Activated B cell treated with CpG ODN at 0.5 μM for 24 hours (primary cell): ENCODE data around the gene ADAM8. TPM values are rescaled to one million over a fixed set of nuclear protein-coding genes. Genes with fewer than 3 reads are reported as not detected.

Experiments
- ATAC-seq: fragments of 200-7000 bp; cut with Tn5 transposase; one replicate; pipeline ENCODE4 v1.10.0; 2021; ENCODE audit warnings: low read depth, mild to moderate bottlenecking, moderate library complexity
- CTCF ChIA-PET: fragments of 350-600 bp; sonication (Branson Sonifier 250); formaldehyde crosslinking; loops from one replicate; lab custom pipeline; 2021; ENCODE audit warnings: antibody characterized with exemption; lab: Charles Lee
- POLR2A ChIA-PET: fragments of 350-600 bp; sonication (Branson Sonifier 250); formaldehyde crosslinking; loops from one replicate; lab custom pipeline; 2021; ENCODE audit warnings: antibody characterized with exemption; lab: Charles Lee
- DNase-seq: peaks from one replicate; pipeline ENCODE4 v3.0.0; 2022
- H3K27ac Mint-ChIP-seq: one replicate; pipeline ENCODE4 v1.8.0; 2020; ENCODE audit warnings: mixed read lengths
- H3K27me3 Mint-ChIP-seq: one replicate; pipeline ENCODE4 v1.8.0; 2021; ENCODE audit warnings: mixed read lengths
- H3K36me3 Mint-ChIP-seq: one replicate; pipeline ENCODE4 v1.8.0; 2021; ENCODE audit warnings: low read depth, mixed read lengths
- H3K4me1 Mint-ChIP-seq: one replicate; pipeline ENCODE4 v1.8.0; 2021; ENCODE audit warnings: mixed read lengths
- H3K4me3 Mint-ChIP-seq: one replicate; pipeline ENCODE4 v1.8.0; 2020; ENCODE audit warnings: mild to moderate bottlenecking, mixed read lengths
- H3K9me3 Mint-ChIP-seq: one replicate; pipeline ENCODE4 v1.8.0; 2020; ENCODE audit warnings: mixed read lengths
- intact Hi-C: fragments of 100-400 bp; cut with micrococcal nuclease; formaldehyde crosslinking; loops from one replicate; pipeline ENCODE4 v1.15.1; 2024
- total RNA-seq: library from RNA; stranded (reverse); gene quantifications from 2 replicates; pipeline ENCODE4 v1.2.3, GENCODE V29; 2022
- TF ChIP-seq, protein P1 (sequence below): fragments of 200-600 bp; IDR thresholded peaks from one replicate; pipeline ENCODE4 v1.8.0; 2022; ENCODE audit warnings: antibody characterized with exemption, mild to moderate bottlenecking

ADAM8 gene
- total RNA-seq, 1 donor from 2014 or later, result 152 TPM

DNA sequence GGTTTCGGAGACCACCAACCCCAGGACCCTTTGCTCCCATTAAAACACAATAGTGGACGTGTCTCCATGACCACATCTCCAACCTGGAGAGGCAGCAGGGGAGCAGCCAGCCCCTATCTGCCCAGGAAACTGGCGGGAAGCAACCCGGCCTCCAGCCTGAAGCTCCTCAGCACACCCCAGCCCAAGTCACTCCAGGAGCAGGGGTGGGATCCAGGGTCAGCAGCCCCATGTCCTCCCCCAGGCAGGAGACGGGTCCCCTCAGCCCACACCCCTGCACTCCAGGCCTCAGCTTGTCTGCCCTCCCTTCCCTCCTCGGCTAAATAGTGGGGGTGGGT lies 601 bp downstream of the ADAM8 start:
- ChIA-PET CTCF (interaction anchor here (0.8 to 5.0 kb wide), 4 partner anchors 13 to 32 kb away, joined by 3 to 26 read pairs (median 4); no protein-coding TSS in a partner anchor), POLR2A (interaction anchor here (1.3 to 4.8 kb wide), 7 partner anchors 9 to 132 kb away, joined by 5 to 85 read pairs (median 12); no protein-coding TSS in a partner anchor)
- ATAC-seq (no peak), DNase-seq (no peak)
- peak overlapping the region; percentile 93 for H3K27ac Mint-ChIP-seq
- intact Hi-C loops, result loop anchor here (5.0 kb wide), 1 partner anchor 704 kb away; no protein-coding TSS in a partner anchor
- H3K4me1 Mint-ChIP-seq, result peaks cover 40% of the 10 kb centered on the region
- peak overlapping the region; percentile 88 for H3K4me3 Mint-ChIP-seq
- peaks cover 27% of the 10 kb centered on the region for H3K36me3 Mint-ChIP-seq
- H3K27me3 Mint-ChIP-seq, result no peaks in the 10 kb centered on the region
- H3K9me3 Mint-ChIP-seq, result no peaks in the 10 kb centered on the region
- TF ChIP-seq, protein P1, sequence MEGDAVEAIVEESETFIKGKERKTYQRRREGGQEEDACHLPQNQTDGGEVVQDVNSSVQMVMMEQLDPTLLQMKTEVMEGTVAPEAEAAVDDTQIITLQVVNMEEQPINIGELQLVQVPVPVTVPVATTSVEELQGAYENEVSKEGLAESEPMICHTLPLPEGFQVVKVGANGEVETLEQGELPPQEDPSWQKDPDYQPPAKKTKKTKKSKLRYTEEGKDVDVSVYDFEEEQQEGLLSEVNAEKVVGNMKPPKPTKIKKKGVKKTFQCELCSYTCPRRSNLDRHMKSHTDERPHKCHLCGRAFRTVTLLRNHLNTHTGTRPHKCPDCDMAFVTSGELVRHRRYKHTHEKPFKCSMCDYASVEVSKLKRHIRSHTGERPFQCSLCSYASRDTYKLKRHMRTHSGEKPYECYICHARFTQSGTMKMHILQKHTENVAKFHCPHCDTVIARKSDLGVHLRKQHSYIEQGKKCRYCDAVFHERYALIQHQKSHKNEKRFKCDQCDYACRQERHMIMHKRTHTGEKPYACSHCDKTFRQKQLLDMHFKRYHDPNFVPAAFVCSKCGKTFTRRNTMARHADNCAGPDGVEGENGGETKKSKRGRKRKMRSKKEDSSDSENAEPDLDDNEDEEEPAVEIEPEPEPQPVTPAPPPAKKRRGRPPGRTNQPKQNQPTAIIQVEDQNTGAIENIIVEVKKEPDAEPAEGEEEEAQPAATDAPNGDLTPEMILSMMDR, result no peak

DNA sequence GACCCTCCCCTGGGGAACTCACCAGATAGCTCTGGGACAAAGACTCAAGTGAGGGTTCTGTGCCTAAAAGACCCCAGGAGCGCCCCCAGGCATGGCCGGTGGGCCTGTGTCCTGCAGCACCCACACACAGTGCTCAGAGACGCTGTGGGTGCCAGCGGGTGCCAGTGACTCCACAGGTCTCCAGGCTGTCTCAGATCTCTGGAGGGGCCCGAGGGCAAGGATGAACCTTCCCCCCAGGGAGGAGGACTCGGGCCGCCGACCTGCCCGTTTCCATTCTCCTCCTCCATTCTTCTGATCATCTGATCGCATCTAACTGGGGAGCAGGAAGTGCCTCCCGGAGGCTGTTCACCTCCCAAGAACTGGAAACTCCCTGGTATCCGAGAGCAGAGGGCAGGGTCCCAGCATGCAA lies 980 bp downstream of the ADAM8 start:
- ChIA-PET CTCF (interaction anchor here (0.6 to 5.0 kb wide), 8 partner anchors 10 to 132 kb away, joined by 3 to 26 read pairs (median 3); no protein-coding TSS in a partner anchor), POLR2A (interaction anchor here (0.7 to 4.8 kb wide), 10 partner anchors 9 to 360 kb away, joined by 3 to 85 read pairs (median 8); no protein-coding TSS in a partner anchor)
- Mint-ChIP-seq H3K27me3 (no peaks in the 10 kb centered on the region), H3K9me3 (no peaks in the 10 kb centered on the region), H3K36me3 (peaks cover 30% of the 10 kb centered on the region), H3K4me3 (peak overlapping the region; percentile 88), H3K27ac (peak overlapping the region; percentile 93), H3K4me1 (peaks cover 40% of the 10 kb centered on the region)
- DNase-seq (peak; percentile 55), ATAC-seq (peak; percentile 38)
- intact Hi-C loops, result loop anchor here (1.0 to 5.0 kb wide), 7 partner anchors 14 to 703 kb away; partner anchors contain the start of genes MTG1, TUBGCP2, VENTX and ZNF511
- TF ChIP-seq, protein P1, result no peak

DNA sequence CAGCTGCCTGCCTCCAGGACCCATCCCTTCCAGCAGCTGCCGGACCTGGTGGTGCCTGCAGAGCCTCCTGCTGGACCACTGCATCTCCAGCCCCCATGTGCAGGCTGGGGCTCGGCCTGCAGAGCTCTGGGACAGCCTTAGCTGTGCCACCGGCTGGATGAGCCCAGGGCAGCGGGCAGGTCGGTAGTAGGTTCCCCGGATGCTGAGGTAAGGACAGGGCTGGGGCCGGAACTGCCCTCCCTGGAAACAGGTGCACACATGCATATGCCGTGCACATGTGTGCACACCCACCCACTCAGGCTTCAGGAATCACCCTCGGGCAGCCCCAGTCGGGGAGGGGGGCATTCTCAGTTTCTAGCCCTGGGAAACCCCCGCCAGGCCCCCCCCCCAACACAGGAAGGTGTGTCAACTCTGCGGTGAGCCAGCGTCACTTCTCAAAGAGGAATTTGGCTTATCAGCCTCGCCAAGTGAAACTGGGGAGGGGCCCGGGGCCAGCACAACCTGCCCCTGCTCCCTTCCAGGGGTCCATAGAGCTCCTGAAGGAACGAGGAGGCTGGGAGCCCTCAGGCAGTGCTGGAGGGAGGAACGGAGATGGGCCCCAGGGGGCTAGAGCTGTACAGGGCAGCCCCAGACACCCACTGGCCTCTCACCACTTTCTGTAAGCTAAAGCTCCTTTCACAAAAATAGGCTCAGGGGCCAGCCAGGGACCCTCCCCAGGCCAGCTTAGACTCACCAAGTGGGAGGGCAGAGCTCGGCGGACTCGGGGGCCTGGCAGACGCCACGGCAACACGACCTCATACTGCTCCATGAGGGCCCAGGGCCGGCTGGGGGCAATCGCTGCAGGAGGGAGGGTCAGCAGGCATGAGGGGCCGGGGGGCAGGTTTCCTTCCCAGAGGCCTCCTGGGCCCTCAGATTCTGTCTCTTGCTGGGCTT lies 1.7 kb downstream of the ADAM8 start:
- CTCF ChIA-PET, result interaction anchor here (0.6 to 5.0 kb wide), 6 partner anchors 9 to 131 kb away, joined by 3 to 26 read pairs (median 3); no protein-coding TSS in a partner anchor

DNA sequence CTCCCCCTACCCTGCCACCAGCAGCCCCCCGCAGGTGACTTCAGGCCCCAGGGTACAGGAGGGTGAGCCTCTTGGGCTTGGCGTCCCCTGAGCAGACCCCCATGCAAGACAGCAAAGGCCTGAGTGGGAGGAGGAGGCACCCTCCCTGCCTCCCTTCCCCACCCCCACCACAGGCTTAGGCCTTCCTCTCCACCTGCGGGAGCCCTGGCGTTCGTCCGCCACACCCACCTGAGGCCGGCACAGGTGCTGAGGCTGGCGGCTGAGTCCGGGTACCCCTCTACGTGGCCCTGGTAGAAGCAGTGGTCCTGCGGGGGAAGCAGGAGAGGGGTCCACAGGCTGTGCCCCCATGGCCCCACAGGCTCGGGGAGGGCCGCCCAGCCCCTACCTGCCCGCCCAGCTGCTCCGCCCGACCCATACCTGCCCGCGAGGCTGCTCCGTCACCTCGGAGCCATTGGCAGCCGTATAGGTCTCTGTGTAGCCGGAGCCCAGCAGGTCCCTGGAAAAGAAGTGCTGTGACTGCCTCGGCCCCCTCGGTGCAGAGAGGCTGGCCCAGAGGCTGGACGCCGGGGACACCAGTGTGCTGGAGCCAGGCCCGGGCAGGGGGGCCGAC lies 3.0 kb downstream of the ADAM8 start:
- Mint-ChIP-seq H3K4me1 (peaks cover 26% of the 10 kb centered on the region), H3K9me3 (no peaks in the 10 kb centered on the region), H3K4me3 (no peak overlapping the region), H3K27ac (no peak overlapping the region), H3K27me3 (no peaks in the 10 kb centered on the region), H3K36me3 (peaks cover 34% of the 10 kb centered on the region)
- ChIA-PET CTCF (no interaction called here), POLR2A (interaction anchor here (4.8 kb wide), 1 partner anchor 10 kb away, joined by 85 read pairs; no protein-coding TSS in a partner anchor)
- intact Hi-C loops, result loop anchor here (2.0 kb wide), 1 partner anchor 37 kb away; the partner anchor contains the start of gene VENTX
- TF ChIP-seq, protein P1, result no peak
- ATAC-seq, result no peak
- DNase-seq, result no peak

More for the DNA sequence above, 1.7 kb downstream of the ADAM8 start:
- peaks cover 33% of the 10 kb centered on the region for H3K36me3 Mint-ChIP-seq
- peak overlapping the region; percentile 93 for H3K27ac Mint-ChIP-seq
- H3K9me3 Mint-ChIP-seq, result no peaks in the 10 kb centered on the region
- POLR2A ChIA-PET, result interaction anchor here (0.7 to 4.8 kb wide), 10 partner anchors 10 to 360 kb away, joined by 3 to 85 read pairs (median 8); no protein-coding TSS in a partner anchor
- H3K27me3 Mint-ChIP-seq, result no peaks in the 10 kb centered on the region
- ATAC-seq (peak; percentile 66), DNase-seq (peak; percentile 69)
- peak overlapping the region; percentile 88 for H3K4me3 Mint-ChIP-seq
- TF ChIP-seq, protein P1, result no peak
- intact Hi-C loops, result loop anchor here (1.0 to 5.0 kb wide), 7 partner anchors 14 to 703 kb away; partner anchors contain the start of genes MTG1, TUBGCP2, VENTX and ZNF511
- H3K4me1 Mint-ChIP-seq, result peaks cover 39% of the 10 kb centered on the region
